ENCODE data around the gene TBCA. TPM values are rescaled to one million over a fixed set of nuclear protein-coding genes. Genes with fewer than 3 reads are reported as not detected.

TBCA gene
- total RNA-seq, 1 experiment from 2014 or later = 330 TPM

- Histone ChIP-seq H3K4me1 (ENCODE audit: insufficient read depth, low read length) (no peaks in the 10 kb centered on the region), H3K79me2 (ENCODE audit: insufficient read depth, low read length) (peaks cover 5% of the 10 kb centered on the region; the same call in 1 of the 2 replicates), H3K9me3 (ENCODE audit: control insufficient read depth, low read depth, low read length) (no peaks in the 10 kb centered on the region), H2BK15ac (ENCODE audit: low read depth, low read length) (no peak overlapping the region), H2BK12ac (ENCODE audit: insufficient read length, low read depth, low read length) (no peak overlapping the region), H2BK20ac (ENCODE audit: low read depth, low read length, poor library complexity, severe bottlenecking) (no peak overlapping the region), H3K56ac (ENCODE audit: insufficient read length, low read depth, low read length) (no peak overlapping the region), H2BK5ac (ENCODE audit: insufficient read length, low read length) (no peak overlapping the region), H2AK5ac (ENCODE audit: insufficient read length, low read length) (no peak overlapping the region), H3K27me3 (ENCODE audit: insufficient read depth, low read length) (no peaks in the 10 kb centered on the region), H3K18ac (ENCODE audit: insufficient read length, low read depth, low read length) (no peak overlapping the region), H3K9ac (ENCODE audit: extremely low read depth, insufficient read length, low read length) (no peak overlapping the region), H2BK120ac (ENCODE audit: low read depth, low read length, poor library complexity, severe bottlenecking) (no peak overlapping the region), H3K23ac (ENCODE audit: insufficient read length, low read depth, low read length) (no peak overlapping the region), H3K79me1 (ENCODE audit: insufficient read depth, low read depth, low read length, poor library complexity, severe bottlenecking) (peaks cover 3% of the 10 kb centered on the region), H4K20me1 (ENCODE audit: control insufficient read depth, insufficient read depth, insufficient read length) (no peaks in the 10 kb centered on the region), H3K4me2 (ENCODE audit: insufficient read depth, insufficient read length, low read length) (no peak overlapping the region), H4K8ac (replicated peaks; ENCODE audit: insufficient read length, low read depth, low read length) (no peak overlapping the region), H4K91ac (ENCODE audit: insufficient read length, low read depth, low read length) (no peak overlapping the region), H3T11ph (ENCODE audit: low read length) (no peak overlapping the region), H3K14ac (ENCODE audit: insufficient read depth, low read length) (no peak overlapping the region), H3K27ac (ENCODE audit: insufficient read length, low read depth, low read length) (no peak overlapping the region), H2AFZ (ENCODE audit: low read length) (no peak overlapping the region), H4K5ac (ENCODE audit: insufficient read length, low read depth, low read length) (no peak overlapping the region), H3K4ac (ENCODE audit: low read depth, low read length) (no peak overlapping the region), H3K23me2 (ENCODE audit: insufficient read length, low read depth, low read length, poor library complexity, severe bottlenecking) (no peaks in the 10 kb centered on the region)
- no peak overlapping the region for H3K4me3 Mint-ChIP-seq
- no peaks in the 10 kb centered on the region; a peak in 1 of 5 replicates for H3K9me3 Mint-ChIP-seq
- H3K27ac Mint-ChIP-seq = no peak overlapping the region
- no peak for TF ChIP-seq CTCF (conservative IDR thresholded peaks at IDR 0.05)
- H3K36me3 Mint-ChIP-seq (ENCODE audit: insufficient read depth in 1 of 3, low read depth in 3 of 3) = peaks cover 16 to 22% (median 20%) of the 10 kb centered on the region in 3 experiments
- DNase-seq = no peak
- H3K27me3 Mint-ChIP-seq (ENCODE audit: low read depth) = no peaks in the 10 kb centered on the region
- no CpG with 5 or more reads among the region's 3 CpGs for WGBS (ENCODE audit: extremely low coverage, insufficient read length, low lambda C conversion rate)
- H3K4me1 Mint-ChIP-seq = peaks cover 7 to 8% of the 10 kb centered on the region in 2 experiments
Observed at GRCh38 chr5:77693913-77694312, 82.2 kb downstream of the TBCA start.

Measured in H9 (cell line).